TTC549 (cell line): ENCODE results near the gene GYG1.

Experiments used
- FAIRE-seq: peaks from 2 replicates; lab custom pipeline; 2012; peaks lifted over from hg19 to GRCh38; lab: Jason Lieb, UNC

GYG1 gene

GRCh38 chr3:148990236-148990635 is 1.1 kb upstream of the GYG1 start:
- FAIRE-seq, result no peak

GRCh38 chr3:148992027-148992634 is 791 bp downstream of the GYG1 start:
- FAIRE-seq, result no peak

- FAIRE-seq, result no peak
Measured at GRCh38 chr3:148992635-148993255, 1.4 kb downstream of the GYG1 start.

GRCh38 chr3:148997623-148998022 is 6.3 kb downstream of the GYG1 start:
- no peak for FAIRE-seq

- FAIRE-seq, result no peak
Measured at GRCh38 chr3:148998297-148998696, 7.0 kb downstream of the GYG1 start.

GRCh38 chr3:148998715-148999423 is 7.5 kb downstream of the GYG1 start:
- no peak for FAIRE-seq

GRCh38 chr3:148999806-149000205 is 8.5 kb downstream of the GYG1 start:
- FAIRE-seq, result no peak

- no peak for FAIRE-seq
Measured at GRCh38 chr3:149000206-149000745, 8.9 kb downstream of the GYG1 start.

- no peak for FAIRE-seq
Measured at GRCh38 chr3:149001727-149002126, 10.4 kb downstream of the GYG1 start.

GRCh38 chr3:149003653-149004305 is 12.4 kb downstream of the GYG1 start:
- FAIRE-seq, result no peak

GRCh38 chr3:149004622-149005021 is 13.3 kb downstream of the GYG1 start:
- FAIRE-seq, result no peak

GRCh38 chr3:149005416-149005815 is 14.1 kb downstream of the GYG1 start:
- no peak for FAIRE-seq

- no peak for FAIRE-seq
Measured at GRCh38 chr3:149007567-149008257, 16.4 kb downstream of the GYG1 start.

GRCh38 chr3:149009732-149010131 is 18.4 kb downstream of the GYG1 start:
- FAIRE-seq, result no peak

GRCh38 chr3:149010504-149010951 is 19.2 kb downstream of the GYG1 start:
- FAIRE-seq, result no peak

GRCh38 chr3:149010966-149011365 is 19.6 kb downstream of the GYG1 start:
- no peak for FAIRE-seq

GRCh38 chr3:149011676-149012075 is 20.3 kb downstream of the GYG1 start:
- FAIRE-seq, result no peak

- no peak for FAIRE-seq
Measured at GRCh38 chr3:149013726-149014125, 22.4 kb downstream of the GYG1 start.

- FAIRE-seq, result no peak
Measured at GRCh38 chr3:149015393-149015792, 24.1 kb downstream of the GYG1 start.

GRCh38 chr3:149016242-149016641 is 24.9 kb downstream of the GYG1 start:
- FAIRE-seq, result no peak

GRCh38 chr3:149016669-149017541 is 25.6 kb downstream of the GYG1 start:
- no peak for FAIRE-seq
